ENCODE results near the gene CACNB2.

Gene CACNB2

GRCh38 chr10:18113881-18114280, 26.3 kb upstream of the CACNB2 start:
- Histone ChIP-seq H3K27me3 (ENCODE audit: insufficient read depth, poor library complexity, severe bottlenecking) (no peaks in the 10 kb centered on the region), H3K27ac (replicated peaks) (no peak overlapping the region), H3K4me3 (replicated peaks; ENCODE audit: insufficient read depth, low read length) (no peak overlapping the region)
- no peak for DNase-seq (ENCODE audit: low read depth in 1 of 2, low spot score in 1 of 2)
- TF ChIP-seq SPI1 (IDR thresholded peaks at IDR 0.05; ENCODE audit: borderline replicate concordance, low read depth) (no peak), REST (IDR thresholded peaks at IDR 0.05; ENCODE audit: insufficient replicate concordance, low read depth) (no peak), POLR2AphosphoS5 (IDR thresholded peaks at IDR 0.05; ENCODE audit: low read depth) (no peak), GABPA (IDR thresholded peaks at IDR 0.05; ENCODE audit: low read depth) (no peak), CTCF (IDR thresholded peaks at IDR 0.05; ENCODE audit: insufficient read depth, low read length) (no peak)

GRCh38 chr10:18117276-18117675, 22.9 kb upstream of the CACNB2 start:
- H3K27ac ChIP-seq (replicated peaks), result no peak overlapping the region
- no peak overlapping the region for H3K4me3 ChIP-seq (replicated peaks; ENCODE audit: insufficient read depth, low read length)
- no peak for DNase-seq (ENCODE audit: low read depth in 1 of 2, low spot score in 1 of 2)
- H3K27me3 ChIP-seq (ENCODE audit: insufficient read depth, poor library complexity, severe bottlenecking), result no peaks in the 10 kb centered on the region
- TF ChIP-seq REST (IDR thresholded peaks at IDR 0.05; ENCODE audit: insufficient replicate concordance, low read depth) (no peak), SPI1 (IDR thresholded peaks at IDR 0.05; ENCODE audit: borderline replicate concordance, low read depth) (no peak), GABPA (IDR thresholded peaks at IDR 0.05; ENCODE audit: low read depth) (no peak), POLR2AphosphoS5 (IDR thresholded peaks at IDR 0.05; ENCODE audit: low read depth) (no peak), CTCF (IDR thresholded peaks at IDR 0.05; ENCODE audit: insufficient read depth, low read length) (no peak)

DNA sequence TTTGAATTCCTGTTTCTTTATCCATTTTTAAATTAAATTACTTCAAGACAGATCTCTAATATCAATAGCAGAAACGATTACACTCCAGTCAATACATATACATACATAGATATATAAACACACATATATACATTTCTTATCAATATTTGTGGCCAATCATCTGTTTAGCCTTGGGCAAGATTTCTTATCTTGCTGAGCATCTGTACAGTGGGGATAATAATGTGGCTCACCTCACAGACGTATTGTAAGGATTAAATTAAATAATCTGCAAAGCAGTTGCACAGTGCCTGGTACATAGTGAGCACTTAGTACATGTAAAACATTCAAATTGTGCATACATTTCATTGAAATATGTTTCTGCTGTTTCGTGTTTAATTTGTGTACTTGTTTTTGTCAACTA, 17.5 kb upstream of the CACNB2 start:
- Histone ChIP-seq H3K4me3 (replicated peaks; ENCODE audit: insufficient read depth, low read length) (no peak overlapping the region), H3K27ac (replicated peaks) (no peak overlapping the region), H3K27me3 (ENCODE audit: insufficient read depth, poor library complexity, severe bottlenecking) (no peaks in the 10 kb centered on the region)
- TF ChIP-seq SPI1 (IDR thresholded peaks at IDR 0.05; ENCODE audit: borderline replicate concordance, low read depth), result no peak
- TF ChIP-seq POLR2AphosphoS5 (IDR thresholded peaks at IDR 0.05; ENCODE audit: low read depth), result no peak
- no peak for TF ChIP-seq REST (IDR thresholded peaks at IDR 0.05; ENCODE audit: insufficient replicate concordance, low read depth)
- TF ChIP-seq CTCF (IDR thresholded peaks at IDR 0.05; ENCODE audit: insufficient read depth, low read length), result no peak
- TF ChIP-seq GABPA (IDR thresholded peaks at IDR 0.05; ENCODE audit: low read depth), result no peak
- DNase-seq (ENCODE audit: low read depth in 1 of 2, low spot score in 1 of 2), result no peak

Data from HL-60 (cell line).